ENCODE results near the gene CYGB. TPM values are rescaled to one million over a fixed set of nuclear protein-coding genes. Genes with fewer than 3 reads are reported as not detected.

The CYGB gene
- total and polyA plus RNA-seq, 2 of the 13 experiments (the other 11 are each of a cell fraction or from before 2014, with no cell fraction given) = 18.9 to 27.1 TPM

GRCh38 chr17:76550712-76551615, 13.5 kb upstream of the CYGB start (continued):
- TF ChIP-seq ZBTB37 (CRISPR knock-in tag; IDR thresholded peaks at IDR 0.05) (peak; percentile 59; the same call in 1 of the 2 replicates), U2AF2 (IDR thresholded peaks at IDR 0.05; ENCODE audit: low read depth, low read length) (no peak), PREB (CRISPR knock-in tag; IDR thresholded peaks at IDR 0.05) (0 out of 2 replicates have a peak, but pooled peaks have one; percentile 53), ZNF775 (CRISPR knock-in tag; IDR thresholded peaks at IDR 0.05; ENCODE audit: borderline replicate concordance) (no peak), AHDC1 (CRISPR knock-in tag; IDR thresholded peaks at IDR 0.05; ENCODE audit: borderline replicate concordance) (0 out of 2 replicates have a peak, but pooled peaks have one; percentile 40), ZBTB4 (CRISPR knock-in tag; IDR thresholded peaks at IDR 0.05; ENCODE audit: borderline replicate concordance) (peak; percentile 42; the same call in 1 of the 2 replicates), TRIM24 (CRISPR knock-in tag; IDR thresholded peaks at IDR 0.05) (no peak), MLX (CRISPR knock-in tag; IDR thresholded peaks at IDR 0.05) (peak; percentile 59; the same call in 1 of the 2 replicates), ZNF607 (CRISPR knock-in tag; IDR thresholded peaks at IDR 0.05; ENCODE audit: borderline replicate concordance) (peak; percentile 60; the same call in 1 of the 2 replicates), ZNF720 (CRISPR knock-in tag; IDR thresholded peaks at IDR 0.05) (no peak), ZHX1 (CRISPR knock-in tag; IDR thresholded peaks at IDR 0.05; ENCODE audit: low read depth) (no peak)
